Fibroblast of lung (primary cell): ENCODE measurements around the gene NAV1. TPM values are rescaled to one million over a fixed set of nuclear protein-coding genes. Genes with fewer than 3 reads are reported as not detected.

Source experiments
- DNase-seq, 2 donors: peaks; one replicate each; pipeline versions ENCODE4 v3.0.0 to v3.0.0-alpha.2; 2010; ENCODE audit warnings: low read depth in 2 of 2
- H2AFZ ChIP-seq: 2 replicates; pipeline ENCODE4 v1.5.1; 2012; ENCODE audit warnings: low read length, control low read depth, inconsistent platforms
- H3K27ac ChIP-seq: 2 replicates; pipeline ENCODE4 v1.5.1; 2011; ENCODE audit warnings: low read length, control low read depth; ENCODE audit not compliant: insufficient read depth
- H3K27me3 ChIP-seq: 2 replicates; pipeline ENCODE4 v1.5.1; 2011; ENCODE audit warnings: mild to moderate bottlenecking, low read length; ENCODE audit not compliant: control insufficient read depth, insufficient read depth
- H3K36me3 ChIP-seq: 2 replicates; pipeline ENCODE4 v1.5.1; 2011; ENCODE audit warnings: low read length; ENCODE audit not compliant: control insufficient read depth, insufficient read depth
- H3K4me1 ChIP-seq: 2 replicates; pipeline ENCODE4 v1.5.1; 2011; ENCODE audit warnings: low read length; ENCODE audit not compliant: control insufficient read depth, insufficient read depth; ENCODE audit errors: extremely low read depth
- H3K4me2 ChIP-seq: 2 replicates; pipeline ENCODE4 v1.5.1; 2011; ENCODE audit warnings: low read length, control low read depth; ENCODE audit not compliant: insufficient read depth; ENCODE audit errors: extremely low read depth
- H3K4me3 ChIP-seq, 4 experiments: fragments of 200-600 bp in 1 of 4; sonication (generic) in 1 of 4; replicated peaks in 1 of 4; 2 replicates each; pipeline ENCODE4 v1.5.1; 2011 to 2016; ENCODE audit warnings: low read length in 4 of 4, low read depth in 3 of 4, mild to moderate bottlenecking in 3 of 4, control low read depth in 2 of 4, inconsistent platforms in 1 of 4, mixed read lengths in 1 of 4; ENCODE audit not compliant: insufficient read depth in 1 of 4; ENCODE audit errors: control extremely low read depth in 1 of 4
- H3K79me2 ChIP-seq: 2 replicates; pipeline ENCODE4 v1.5.1; 2012; ENCODE audit warnings: mild to moderate bottlenecking, low read length, inconsistent platforms; ENCODE audit not compliant: control insufficient read depth, insufficient read depth
- H3K9ac ChIP-seq: 2 replicates; pipeline ENCODE4 v1.5.1; 2011; ENCODE audit warnings: mild to moderate bottlenecking, low read length, control low read depth; ENCODE audit not compliant: insufficient read depth
- H3K9me3 ChIP-seq: 2 replicates; pipeline ENCODE4 v1.5.1; 2012; ENCODE audit warnings: low read depth, low read length; ENCODE audit not compliant: control insufficient read depth, insufficient read depth
- H4K20me1 ChIP-seq: 2 replicates; pipeline ENCODE4 v1.5.1; 2011; ENCODE audit warnings: low read length; ENCODE audit not compliant: control insufficient read depth, insufficient read depth; ENCODE audit errors: extremely low read depth
- EZH2 ChIP-seq: IDR thresholded peaks from 2 replicates; pipeline ENCODE4 v1.5.1; 2012; ENCODE audit warnings: low read length, control low read depth, mild to moderate bottlenecking; ENCODE audit errors: missing control alignments
- polyA plus RNA-seq, 2 donors: library from polyadenylated mRNA; depleted of rRNA in 1 of 2; stranded (reverse) in 1 of 2; unstranded in 1 of 2; fragments of >200 nt; gene quantifications; 2 replicates each; pipeline ENCODE4 v1.2.1, GENCODE V29; 2011 to 2012; ENCODE audit warnings: missing spikeins in 1 of 2
- total RNA-seq: library from RNA; depleted of rRNA; stranded (reverse); fragments of >200 nt; gene quantifications from 2 replicates; pipeline ENCODE4 v1.2.1, GENCODE V29; 2014
- TF ChIP-seq, protein P1 (sequence below), 2 donors: IDR thresholded peaks in 1 of 2; conservative IDR thresholded peaks in 1 of 2; 1 replicate in 1 of 2; 2 replicates in 1 of 2; pipeline ENCODE4 v1.5.1; 2011 to 2012; ENCODE audit warnings: low read length in 2 of 2, control low read depth in 1 of 2, inconsistent platforms in 1 of 2, low read depth in 1 of 2, mild to moderate bottlenecking in 1 of 2

NAV1 gene
- total and polyA plus RNA-seq, 2 donors (not counting 1 experiment from before 2014, with no cell fraction given): 19.8 to 64.0 TPM

DNA sequence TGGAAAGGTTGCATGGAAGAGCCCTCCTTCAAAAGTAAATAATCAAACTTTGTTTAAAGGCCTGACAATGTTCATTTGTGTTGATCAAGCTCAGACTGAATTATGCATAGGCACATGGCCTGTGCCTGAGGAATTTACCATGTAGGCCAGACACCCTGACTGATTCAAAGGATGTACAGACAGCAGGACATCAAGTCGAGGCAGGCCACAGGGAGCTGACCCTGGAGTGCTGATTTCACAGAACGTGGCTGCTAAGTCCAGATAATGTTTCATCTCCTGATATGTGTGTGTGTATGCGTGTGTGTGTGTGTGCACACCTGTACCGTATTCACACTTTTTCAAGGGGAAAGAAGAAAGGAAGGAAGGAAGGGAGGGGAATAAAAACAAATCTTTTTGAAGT lies 34.1 kb downstream of the NAV1 start:
- Histone ChIP-seq H3K9ac (no peak overlapping the region), H3K4me2 (no peak overlapping the region), H3K79me2 (peaks cover 14% of the 10 kb centered on the region), H3K36me3 (no peaks in the 10 kb centered on the region), H2AFZ (no peak overlapping the region), H3K27me3 (no peaks in the 10 kb centered on the region), H3K27ac (no peak overlapping the region), H4K20me1 (no peaks in the 10 kb centered on the region), H3K4me1 (no peaks in the 10 kb centered on the region), H3K9me3 (no peaks in the 10 kb centered on the region), H3K4me3 (no peak overlapping the region)
- TF ChIP-seq, protein P1, sequence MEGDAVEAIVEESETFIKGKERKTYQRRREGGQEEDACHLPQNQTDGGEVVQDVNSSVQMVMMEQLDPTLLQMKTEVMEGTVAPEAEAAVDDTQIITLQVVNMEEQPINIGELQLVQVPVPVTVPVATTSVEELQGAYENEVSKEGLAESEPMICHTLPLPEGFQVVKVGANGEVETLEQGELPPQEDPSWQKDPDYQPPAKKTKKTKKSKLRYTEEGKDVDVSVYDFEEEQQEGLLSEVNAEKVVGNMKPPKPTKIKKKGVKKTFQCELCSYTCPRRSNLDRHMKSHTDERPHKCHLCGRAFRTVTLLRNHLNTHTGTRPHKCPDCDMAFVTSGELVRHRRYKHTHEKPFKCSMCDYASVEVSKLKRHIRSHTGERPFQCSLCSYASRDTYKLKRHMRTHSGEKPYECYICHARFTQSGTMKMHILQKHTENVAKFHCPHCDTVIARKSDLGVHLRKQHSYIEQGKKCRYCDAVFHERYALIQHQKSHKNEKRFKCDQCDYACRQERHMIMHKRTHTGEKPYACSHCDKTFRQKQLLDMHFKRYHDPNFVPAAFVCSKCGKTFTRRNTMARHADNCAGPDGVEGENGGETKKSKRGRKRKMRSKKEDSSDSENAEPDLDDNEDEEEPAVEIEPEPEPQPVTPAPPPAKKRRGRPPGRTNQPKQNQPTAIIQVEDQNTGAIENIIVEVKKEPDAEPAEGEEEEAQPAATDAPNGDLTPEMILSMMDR (conservative IDR thresholded peaks at IDR 0.05 in 1 of 2, IDR thresholded peaks at IDR 0.05 in 1 of 2; ENCODE audit: low read depth in 1 of 2, low read length in 2 of 2): no peak
- no peak for TF ChIP-seq EZH2
- no peak for DNase-seq

DNA sequence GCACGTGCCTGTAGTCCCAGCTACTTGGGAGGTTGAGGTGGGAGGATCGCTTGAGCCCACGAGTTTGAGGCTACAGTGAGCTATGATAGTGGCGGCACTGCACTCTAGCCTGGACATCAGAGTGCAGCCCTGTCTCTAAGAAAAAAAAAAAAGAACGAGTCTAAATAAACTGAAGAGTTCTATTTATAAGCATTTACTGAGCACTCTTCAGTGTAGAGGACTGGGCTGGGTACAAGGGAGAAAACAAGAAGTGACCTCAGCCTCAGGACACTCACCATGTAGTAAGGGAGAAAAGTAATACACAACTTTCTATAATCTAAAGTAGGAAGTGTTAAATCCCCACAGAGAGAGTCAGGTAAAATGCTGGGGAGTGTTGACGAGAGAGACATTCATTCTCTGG lies 35.0 kb downstream of the NAV1 start:
- no peaks in the 10 kb centered on the region for H3K27me3 ChIP-seq
- H3K4me2 ChIP-seq: no peak overlapping the region
- TF ChIP-seq, protein P1 (conservative IDR thresholded peaks at IDR 0.05 in 1 of 2, IDR thresholded peaks at IDR 0.05 in 1 of 2; ENCODE audit: low read depth in 1 of 2, low read length in 2 of 2): no peak
- no peak for TF ChIP-seq EZH2
- peaks cover 12% of the 10 kb centered on the region for H3K79me2 ChIP-seq
- H4K20me1 ChIP-seq: no peaks in the 10 kb centered on the region
- no peak for DNase-seq
- H3K36me3 ChIP-seq: no peaks in the 10 kb centered on the region
- no peak overlapping the region for H3K4me3 ChIP-seq
- H3K27ac ChIP-seq: no peak overlapping the region
- H2AFZ ChIP-seq: no peak overlapping the region
- H3K9me3 ChIP-seq: no peaks in the 10 kb centered on the region
- no peaks in the 10 kb centered on the region for H3K4me1 ChIP-seq
- no peak overlapping the region for H3K9ac ChIP-seq

DNA sequence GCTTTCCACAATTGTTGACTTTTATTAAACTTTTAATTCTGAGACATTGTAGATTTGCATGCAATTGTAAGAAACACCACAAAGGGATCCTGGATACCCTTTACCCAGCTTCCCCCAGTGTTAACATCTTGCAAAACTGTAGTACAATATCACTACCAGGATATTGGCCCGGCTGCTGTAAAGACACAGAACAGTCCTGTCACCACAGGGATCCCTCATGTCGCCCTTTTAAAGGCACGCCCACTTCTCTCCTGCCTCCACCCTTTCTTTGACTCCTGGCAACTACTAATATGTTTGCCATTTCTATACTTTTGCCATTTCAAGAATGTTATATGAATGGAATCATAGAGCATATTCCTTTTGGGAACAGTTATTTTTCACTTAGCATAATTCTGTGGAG lies 37.0 kb downstream of the NAV1 start:
- TF ChIP-seq, protein P1 (conservative IDR thresholded peaks at IDR 0.05 in 1 of 2, IDR thresholded peaks at IDR 0.05 in 1 of 2; ENCODE audit: low read depth in 1 of 2, low read length in 2 of 2): no peak
- no peak for TF ChIP-seq EZH2
- Histone ChIP-seq H2AFZ (no peak overlapping the region), H3K9ac (no peak overlapping the region), H3K36me3 (no peaks in the 10 kb centered on the region), H3K27me3 (no peaks in the 10 kb centered on the region), H3K4me2 (no peak overlapping the region), H3K79me2 (peaks cover 13% of the 10 kb centered on the region), H3K4me3 (no peak overlapping the region), H4K20me1 (no peaks in the 10 kb centered on the region), H3K4me1 (no peaks in the 10 kb centered on the region), H3K9me3 (no peaks in the 10 kb centered on the region), H3K27ac (no peak overlapping the region)
- no peak for DNase-seq
